IMR-90 (cell line): ENCODE measurements around the gene ITIH5. TPM values are rescaled to one million over a fixed set of nuclear protein-coding genes. Genes with fewer than 3 reads are reported as not detected.

ENCODE experiments used
- ATAC-seq: fragments of 200-7000 bp; cut with Tn5 transposase; 2 replicates; pipeline ENCODE4 v1.9.1; 2020; ENCODE audit warnings: low read depth, mild to moderate bottlenecking, moderate library complexity
- BruUV-seq: library from RNA; stranded (reverse); fragments of 400-500 nt; replicated peaks from 2 replicates; lab custom pipeline; 2021; lab: Mats Ljungman, UMichigan
- CTCF ChIA-PET: fragments of 300-600 bp; formaldehyde crosslinking; extraction: SDS; loops from one replicate; lab custom pipeline; 2021; ENCODE audit warnings: antibody characterized with exemption; lab: Yijun Ruan, JAX
- POLR2A ChIA-PET: fragments of 300-600 bp; sonication (Branson Sonifier 250); formaldehyde crosslinking; loops from one replicate; lab custom pipeline; 2022; ENCODE audit warnings: antibody characterized with exemption; ENCODE audit not compliant: unreplicated experiment; lab: Charles Lee
- DNase-seq: peaks from one replicate; pipeline ENCODE4 v3.0.0; 2013
- H2AFZ ChIP-seq: replicated peaks from 2 replicates; pipeline ENCODE3; 2013; ENCODE audit warnings: low read length, mild to moderate bottlenecking; ENCODE audit not compliant: poor library complexity
- H2AK5ac ChIP-seq: 2 replicates; pipeline ENCODE4 v1.6.1; 2013; ENCODE audit warnings: low read depth, low read length, inconsistent platforms
- H2AK9ac ChIP-seq: replicated peaks from 2 replicates; pipeline ENCODE3; 2013; ENCODE audit warnings: mild to moderate bottlenecking, low read depth, low read length, moderate library complexity; ENCODE audit not compliant: poor library complexity
- H2BK120ac ChIP-seq: 2 replicates; pipeline ENCODE4 v1.6.1; 2013; ENCODE audit warnings: low read depth, low read length, inconsistent platforms
- H2BK15ac ChIP-seq: 3 replicates; pipeline ENCODE4 v1.6.1; 2013; ENCODE audit warnings: low read depth, low read length, inconsistent platforms
- H2BK20ac ChIP-seq: 2 replicates; pipeline ENCODE4 v1.6.1; 2013; ENCODE audit warnings: low read depth, mild to moderate bottlenecking, inconsistent platforms, low read length, moderate library complexity
- H2BK5ac ChIP-seq: 2 replicates; pipeline ENCODE4 v1.6.1; 2013; ENCODE audit warnings: mild to moderate bottlenecking, low read depth, low read length, inconsistent platforms; ENCODE audit not compliant: poor library complexity, severe bottlenecking
- H3K14ac ChIP-seq: replicated peaks from 2 replicates; pipeline ENCODE4 v1.6.1; 2013; ENCODE audit warnings: low read depth, low read length, inconsistent platforms
- H3K18ac ChIP-seq: 2 replicates; pipeline ENCODE4 v1.6.1; 2013; ENCODE audit warnings: low read depth, low read length, control low read depth
- H3K23ac ChIP-seq: 2 replicates; pipeline ENCODE4 v1.6.1; 2013; ENCODE audit warnings: low read depth, low read length, inconsistent platforms
- H3K27ac ChIP-seq: 2 replicates; pipeline ENCODE4 v1.5.1; 2013; ENCODE audit warnings: mild to moderate bottlenecking, control low read depth, low read length; ENCODE audit not compliant: insufficient read depth
- H3K27me3 ChIP-seq: 2 replicates; pipeline ENCODE4 v1.6.1; 2013; ENCODE audit warnings: low read length; ENCODE audit not compliant: control insufficient read depth, insufficient read depth
- H3K36me3 ChIP-seq: 2 replicates; pipeline ENCODE4 v1.6.1; 2013; ENCODE audit warnings: low read length, mixed read lengths; ENCODE audit not compliant: control insufficient read depth, insufficient read depth
- H3K4ac ChIP-seq: 2 replicates; pipeline ENCODE4 v1.6.1; 2013; ENCODE audit warnings: low read depth, low read length, inconsistent platforms
- H3K4me1 ChIP-seq: 2 replicates; pipeline ENCODE4 v1.6.1; 2013; ENCODE audit warnings: low read length, mixed read lengths; ENCODE audit not compliant: control insufficient read depth, insufficient read depth
- H3K4me2 ChIP-seq: 2 replicates; pipeline ENCODE4 v1.6.1; 2013; ENCODE audit warnings: low read depth, mild to moderate bottlenecking, control low read depth, low read length, moderate library complexity
- H3K4me3 ChIP-seq: 2 replicates; pipeline ENCODE4 v1.5.1; 2013; ENCODE audit warnings: low read depth, mild to moderate bottlenecking, control low read depth, low read length, moderate library complexity; ENCODE audit not compliant: insufficient read depth
- H3K56ac ChIP-seq: 2 replicates; pipeline ENCODE4 v1.6.1; 2013; ENCODE audit warnings: low read length, inconsistent platforms; ENCODE audit not compliant: insufficient read depth; ENCODE audit errors: extremely low read depth
- H3K79me1 ChIP-seq, 2 experiments: 2 replicates each; pipeline ENCODE4 v1.6.1; 2013; ENCODE audit warnings: low read length in 2 of 2, inconsistent platforms in 1 of 2, low read depth in 1 of 2
- H3K9ac ChIP-seq: 2 replicates; pipeline ENCODE4 v1.6.1; 2013; ENCODE audit warnings: low read depth, low read length, control low read depth
- H3K9me1 ChIP-seq: 2 replicates; pipeline ENCODE4 v1.6.1; 2013; ENCODE audit warnings: low read length, inconsistent platforms; ENCODE audit not compliant: insufficient read depth
- H3K9me3 ChIP-seq: 2 replicates; pipeline ENCODE4 v1.6.1; 2013; ENCODE audit warnings: low read length; ENCODE audit not compliant: control insufficient read depth, insufficient read depth
- H4K20me1 ChIP-seq: 2 replicates; pipeline ENCODE4 v1.6.1; 2013; ENCODE audit warnings: low read length, inconsistent platforms; ENCODE audit not compliant: insufficient read depth
- H4K5ac ChIP-seq: 2 replicates; pipeline ENCODE4 v1.6.1; 2013; ENCODE audit warnings: mild to moderate bottlenecking, low read depth, low read length, control low read depth
- H4K8ac ChIP-seq, 2 experiments: 2 replicates each; pipeline ENCODE4 v1.6.1; 2013; ENCODE audit warnings: low read depth in 2 of 2, low read length in 2 of 2, control low read depth in 1 of 2, inconsistent platforms in 1 of 2
- H4K91ac ChIP-seq: 2 replicates; pipeline ENCODE4 v1.6.1; 2013; ENCODE audit warnings: low read depth, low read length, inconsistent platforms; ENCODE audit not compliant: insufficient read depth
- BHLHE40 ChIP-seq: fragments of 150-350 bp; IDR thresholded peaks from 2 replicates; pipeline ENCODE4 v1.6.1; 2016; ENCODE audit warnings: mild to moderate bottlenecking, low read depth, low read length
- CEBPB ChIP-seq: IDR thresholded peaks from 2 replicates; pipeline ENCODE4 v1.6.1; 2012; ENCODE audit warnings: low read depth, low read length, improper control_type of control experiment
- CHD1 ChIP-seq: IDR thresholded peaks from 2 replicates; pipeline ENCODE4 v1.6.1; 2012; ENCODE audit warnings: low read depth, low read length, improper control_type of control experiment
- CTCF ChIP-seq: conservative IDR thresholded peaks from 2 replicates; pipeline ENCODE4 v1.5.1; 2012; ENCODE audit warnings: mild to moderate bottlenecking, low read depth, low read length, improper control_type of control experiment
- FOS ChIP-seq: fragments of 150-350 bp; IDR thresholded peaks from 2 replicates; pipeline ENCODE4 v1.6.1; 2016; ENCODE audit warnings: low read depth, low read length
- MAFK ChIP-seq: IDR thresholded peaks from 2 replicates; pipeline ENCODE4 v1.6.1; 2012; ENCODE audit warnings: low read depth, low read length, improper control_type of control experiment
- MAZ ChIP-seq: IDR thresholded peaks from 2 replicates; pipeline ENCODE4 v1.6.1; 2012; ENCODE audit warnings: low read depth, mild to moderate bottlenecking, low read length, improper control_type of control experiment, moderate library complexity, borderline replicate concordance
- MXI1 ChIP-seq: IDR thresholded peaks from 2 replicates; pipeline ENCODE4 v1.6.1; 2012; ENCODE audit warnings: low read depth, mild to moderate bottlenecking, low read length, moderate library complexity, borderline replicate concordance
- NFE2L2 ChIP-seq: fragments of 150-350 bp; IDR thresholded peaks from 2 replicates; pipeline ENCODE4 v1.6.1; 2016; ENCODE audit warnings: low read depth, mild to moderate bottlenecking, low read length
- POLR2A ChIP-seq: IDR thresholded peaks from 2 replicates; pipeline ENCODE4 v1.6.1; 2012; ENCODE audit warnings: mild to moderate bottlenecking, low read depth, low read length
- RAD21 ChIP-seq: IDR thresholded peaks from 2 replicates; pipeline ENCODE4 v1.6.1; 2012; ENCODE audit warnings: low read length, improper control_type of control experiment
- RCOR1 ChIP-seq: IDR thresholded peaks from 2 replicates; pipeline ENCODE4 v1.6.1; 2012; ENCODE audit warnings: mild to moderate bottlenecking, low read length, improper control_type of control experiment; ENCODE audit not compliant: insufficient replicate concordance
- RFX5 ChIP-seq: IDR thresholded peaks from 2 replicates; pipeline ENCODE4 v1.8.0; 2012; ENCODE audit warnings: low read depth, mild to moderate bottlenecking, low read length, moderate library complexity
- SMC3 ChIP-seq: fragments of 150-350 bp; IDR thresholded peaks from 2 replicates; pipeline ENCODE4 v1.6.1; 2016; ENCODE audit warnings: low read depth, mild to moderate bottlenecking, antibody characterized with exemption, low read length, moderate library complexity
- USF2 ChIP-seq: fragments of 150-350 bp; IDR thresholded peaks from 2 replicates; pipeline ENCODE4 v1.6.1; 2017; ENCODE audit warnings: mild to moderate bottlenecking, antibody characterized with exemption, low read length, low read depth
- WGBS, 2 experiments: methylation state at CpG; one replicate each; pipeline versions ENCODE4 v1.1.5 to v1.1.7; 2013; ENCODE audit warnings: missing lambda C conversion rate in 2 of 2; ENCODE audit not compliant: insufficient read length in 1 of 2; ENCODE audit errors: extremely low coverage in 2 of 2; 5-methylcytosine and 5-hydroxymethylcytosine counted together
- dilution Hi-C: fragments of 300-500 bp; cut with HindIII; formaldehyde crosslinking; loops from one replicate; pipeline ENCODE4 v1.14.3; 2018; ENCODE audit warnings: low sequenced_read_pairs; ENCODE audit not compliant: unreplicated experiment
- in situ Hi-C: fragments of 300-500 bp; cut with MboI; formaldehyde crosslinking; loops from 3 replicates; pipeline ENCODE4 v1.14.3; 2019; ENCODE audit warnings: low sequenced_read_pairs, inconsistent platforms, mixed read lengths
- intact Hi-C: fragments of 100-400 bp; cut with micrococcal nuclease; formaldehyde crosslinking; loops from 2 replicates; pipeline ENCODE4 v1.10.0; 2022
- polyA plus RNA-seq, 3 experiments: library from polyadenylated mRNA; depleted of rRNA; stranded (reverse); fragments of >200 nt; gene quantifications; 2 replicates each; pipeline ENCODE4 v1.2.3, GENCODE V29; 2012; ENCODE audit warnings: low replicate concordance in 1 of 3
- total RNA-seq: library from RNA; depleted of rRNA; stranded (reverse); fragments of >200 nt; gene quantifications from 2 replicates; pipeline ENCODE4 v1.2.3, GENCODE V29; 2012
- TF ChIP-seq, protein P1 (sequence below): fragments of 150-350 bp; IDR thresholded peaks from 2 replicates; pipeline ENCODE4 v1.6.1; 2016; ENCODE audit warnings: low read depth, mild to moderate bottlenecking, low read length, moderate library complexity, borderline replicate concordance

ITIH5 gene
- total and polyA plus RNA-seq, 2 of the 4 experiments (the other 2 are of a cell fraction) = under 0.01 to 0.07 TPM

GRCh38 chr10:7523656-7524055, 143.1 kb downstream of the ITIH5 start:
- intact Hi-C loops (no loop called here), dilution Hi-C loops (no loop called here), in situ Hi-C loops (loop anchor here (5.0 kb wide), 1 partner anchor 1779 kb away; no protein-coding TSS in a partner anchor)
- TF ChIP-seq FOS (no peak), RAD21 (no peak), BHLHE40 (no peak), MXI1 (no peak), MAFK (no peak), RCOR1 (no peak), USF2 (no peak), SMC3 (no peak), CTCF (no peak), POLR2A (no peak), CEBPB (no peak), CHD1 (no peak), MAZ (no peak), RFX5 (no peak), NFE2L2 (no peak)
- TF ChIP-seq, protein P1, sequence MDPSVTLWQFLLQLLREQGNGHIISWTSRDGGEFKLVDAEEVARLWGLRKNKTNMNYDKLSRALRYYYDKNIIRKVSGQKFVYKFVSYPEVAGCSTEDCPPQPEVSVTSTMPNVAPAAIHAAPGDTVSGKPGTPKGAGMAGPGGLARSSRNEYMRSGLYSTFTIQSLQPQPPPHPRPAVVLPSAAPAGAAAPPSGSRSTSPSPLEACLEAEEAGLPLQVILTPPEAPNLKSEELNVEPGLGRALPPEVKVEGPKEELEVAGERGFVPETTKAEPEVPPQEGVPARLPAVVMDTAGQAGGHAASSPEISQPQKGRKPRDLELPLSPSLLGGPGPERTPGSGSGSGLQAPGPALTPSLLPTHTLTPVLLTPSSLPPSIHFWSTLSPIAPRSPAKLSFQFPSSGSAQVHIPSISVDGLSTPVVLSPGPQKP = no peak
- no peaks in the 10 kb centered on the region for H3K9me3 ChIP-seq
- H3K23ac ChIP-seq = no peak overlapping the region
- DNase-seq (no peak), ATAC-seq (no peak)
- no CpG with 5 or more reads among the region's 4 CpGs for WGBS, 2 experiments
- H3K14ac ChIP-seq = no peak overlapping the region
- no peak overlapping the region for H2AFZ ChIP-seq
- H2BK20ac ChIP-seq = no peak overlapping the region
- no peak overlapping the region for H3K4me2 ChIP-seq
- no peak overlapping the region for H2BK120ac ChIP-seq
- no TSS peak for BruUV-seq
- no peak overlapping the region for H3K18ac ChIP-seq
- no peak overlapping the region for H4K91ac ChIP-seq
- H4K5ac ChIP-seq = no peak overlapping the region
- H3K79me1 ChIP-seq = no peaks in the 10 kb centered on the region
- no peak overlapping the region for H3K9ac ChIP-seq
- H3K27ac ChIP-seq = no peak overlapping the region
- no peak overlapping the region for H2AK9ac ChIP-seq
- no peaks in the 10 kb centered on the region for H3K4me1 ChIP-seq
- H3K9me1 ChIP-seq = no peaks in the 10 kb centered on the region
- no peak overlapping the region for H2BK5ac ChIP-seq
- no peak overlapping the region for H3K4ac ChIP-seq
- no peaks in the 10 kb centered on the region for H4K20me1 ChIP-seq
- no peak overlapping the region for H3K56ac ChIP-seq
- ChIA-PET POLR2A (no interaction called here), CTCF (interaction anchor here (0.6 kb wide), 1 partner anchor 102 kb away, joined by 3 read pairs; no protein-coding TSS in a partner anchor)
- H2AK5ac ChIP-seq = no peak overlapping the region
- no peaks in the 10 kb centered on the region for H3K36me3 ChIP-seq
- no peak overlapping the region for H2BK15ac ChIP-seq
- H3K27me3 ChIP-seq = peaks cover 1% of the 10 kb centered on the region; the same call in 1 of the 2 replicates
- H3K4me3 ChIP-seq = no peak overlapping the region
- H4K8ac ChIP-seq = no peak overlapping the region
